ENCODE results near the gene HFE.

DNA sequence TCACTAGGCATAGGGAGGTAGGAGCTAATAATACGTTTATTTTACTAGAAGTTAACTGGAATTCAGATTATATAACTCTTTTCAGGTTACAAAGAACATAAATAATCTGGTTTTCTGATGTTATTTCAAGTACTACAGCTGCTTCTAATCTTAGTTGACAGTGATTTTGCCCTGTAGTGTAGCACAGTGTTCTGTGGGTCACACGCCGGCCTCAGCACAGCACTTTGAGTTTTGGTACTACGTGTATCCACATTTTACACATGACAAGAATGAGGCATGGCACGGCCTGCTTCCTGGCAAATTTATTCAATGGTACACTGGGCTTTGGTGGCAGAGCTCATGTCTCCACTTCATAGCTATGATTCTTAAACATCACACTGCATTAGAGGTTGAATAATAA, 1.1 kb downstream of the HFE start:
- TF ChIP-seq, protein P1, sequence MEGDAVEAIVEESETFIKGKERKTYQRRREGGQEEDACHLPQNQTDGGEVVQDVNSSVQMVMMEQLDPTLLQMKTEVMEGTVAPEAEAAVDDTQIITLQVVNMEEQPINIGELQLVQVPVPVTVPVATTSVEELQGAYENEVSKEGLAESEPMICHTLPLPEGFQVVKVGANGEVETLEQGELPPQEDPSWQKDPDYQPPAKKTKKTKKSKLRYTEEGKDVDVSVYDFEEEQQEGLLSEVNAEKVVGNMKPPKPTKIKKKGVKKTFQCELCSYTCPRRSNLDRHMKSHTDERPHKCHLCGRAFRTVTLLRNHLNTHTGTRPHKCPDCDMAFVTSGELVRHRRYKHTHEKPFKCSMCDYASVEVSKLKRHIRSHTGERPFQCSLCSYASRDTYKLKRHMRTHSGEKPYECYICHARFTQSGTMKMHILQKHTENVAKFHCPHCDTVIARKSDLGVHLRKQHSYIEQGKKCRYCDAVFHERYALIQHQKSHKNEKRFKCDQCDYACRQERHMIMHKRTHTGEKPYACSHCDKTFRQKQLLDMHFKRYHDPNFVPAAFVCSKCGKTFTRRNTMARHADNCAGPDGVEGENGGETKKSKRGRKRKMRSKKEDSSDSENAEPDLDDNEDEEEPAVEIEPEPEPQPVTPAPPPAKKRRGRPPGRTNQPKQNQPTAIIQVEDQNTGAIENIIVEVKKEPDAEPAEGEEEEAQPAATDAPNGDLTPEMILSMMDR (IDR thresholded peaks at IDR 0.05) = no peak
- peak; percentile 35 for TF ChIP-seq POLR2A (IDR thresholded peaks at IDR 0.05)

All from right lobe of liver (tissue), 4 donors.